Karpas-422 (cell line): ENCODE data around the gene CAPN12. TPM values are rescaled to one million over a fixed set of nuclear protein-coding genes. Genes with fewer than 3 reads are reported as not detected.

Experiments used
- DNase-seq: peaks from one replicate; pipeline ENCODE4 v3.0.0-alpha.2; 2015
- H2AFZ ChIP-seq: fragments of 200-600 bp; sonication (generic); 2 replicates; pipeline ENCODE4 v1.6.1; 2014; ENCODE audit warnings: antibody characterized with exemption, low read length, mixed read lengths
- H3K27ac ChIP-seq: fragments of 200-600 bp; sonication (generic); 2 replicates; pipeline ENCODE4 v1.5.1; 2014; ENCODE audit warnings: mild to moderate bottlenecking, low read length, moderate library complexity
- H3K27me3 ChIP-seq: fragments of 200-600 bp; sonication (generic); 2 replicates; pipeline ENCODE4 v1.6.1; 2014; ENCODE audit warnings: low read length, mixed read lengths
- H3K36me3 ChIP-seq: fragments of 200-600 bp; sonication (generic); 2 replicates; pipeline ENCODE4 v1.6.1; 2014; ENCODE audit warnings: low read length, mixed read lengths; ENCODE audit not compliant: insufficient read depth
- H3K4me1 ChIP-seq: fragments of 200-600 bp; sonication (generic); 2 replicates; pipeline ENCODE4 v1.6.1; 2014; ENCODE audit warnings: mild to moderate bottlenecking, low read length, mixed read lengths
- H3K4me2 ChIP-seq: fragments of 200-600 bp; sonication (generic); 2 replicates; pipeline ENCODE4 v1.6.1; 2014; ENCODE audit warnings: low read length, low read depth, mild to moderate bottlenecking; ENCODE audit not compliant: poor library complexity, severe bottlenecking
- H3K4me3 ChIP-seq: fragments of 200-600 bp; sonication (generic); 2 replicates; pipeline ENCODE4 v1.5.1; 2014; ENCODE audit warnings: mild to moderate bottlenecking, antibody characterized with exemption, low read length, mixed read lengths
- H3K79me2 ChIP-seq: fragments of 200-600 bp; sonication (generic); 2 replicates; pipeline ENCODE4 v1.6.1; 2014; ENCODE audit warnings: mild to moderate bottlenecking, low read length, mixed read lengths
- H3K9ac ChIP-seq: fragments of 200-600 bp; sonication (generic); 2 replicates; pipeline ENCODE4 v1.6.0; 2014; ENCODE audit warnings: low read length
- H3K9me2 ChIP-seq: fragments of 200-600 bp; sonication (generic), shearing (Covaris generic); replicated peaks from 2 replicates; pipeline ENCODE4 v1.6.0; 2014; ENCODE audit warnings: mild to moderate bottlenecking, low read length, moderate library complexity; ENCODE audit not compliant: insufficient read depth
- H3K9me3 ChIP-seq: fragments of 300-700, 200-600 bp; sonication (generic); 2 replicates; pipeline ENCODE4 v1.6.1; 2014; ENCODE audit warnings: low read length, mixed read lengths
- H4K20me1 ChIP-seq: fragments of 200-600 bp; sonication (generic); 2 replicates; pipeline ENCODE4 v1.6.1; 2014; ENCODE audit warnings: mild to moderate bottlenecking, antibody characterized with exemption, low read length, low read depth; ENCODE audit not compliant: insufficient read depth
- total RNA-seq: library from RNA; depleted of rRNA; stranded (reverse); fragments of >200 nt; shearing (Covaris generic); gene quantifications from 2 replicates; pipeline ENCODE4 v1.2.3, GENCODE V29; 2014; ENCODE audit warnings: low replicate concordance

The CAPN12 gene
- total RNA-seq, 1 experiment from 2014 or later: not detected

- no peaks in the 10 kb centered on the region for H3K9me3 ChIP-seq
- H3K27me3 ChIP-seq: no peaks in the 10 kb centered on the region
- H3K36me3 ChIP-seq: peaks cover 10% of the 10 kb centered on the region
- H4K20me1 ChIP-seq: no peaks in the 10 kb centered on the region
- no peak for DNase-seq
- H3K4me1 ChIP-seq: no peaks in the 10 kb centered on the region; the same call in 1 of the 2 replicates
- H3K27ac ChIP-seq: peak overlapping the region; percentile 19; the same call in 1 of the 2 replicates
- H3K9ac ChIP-seq: no peak overlapping the region
- no peak overlapping the region for H2AFZ ChIP-seq
- no peak overlapping the region for H3K4me2 ChIP-seq
- H3K79me2 ChIP-seq: no peaks in the 10 kb centered on the region
- no peaks in the 10 kb centered on the region for H3K9me2 ChIP-seq
- H3K4me3 ChIP-seq: no peak overlapping the region
Measured at GRCh38 chr19:38733493-38734175, 10.6 kb downstream of the CAPN12 start.

DNA sequence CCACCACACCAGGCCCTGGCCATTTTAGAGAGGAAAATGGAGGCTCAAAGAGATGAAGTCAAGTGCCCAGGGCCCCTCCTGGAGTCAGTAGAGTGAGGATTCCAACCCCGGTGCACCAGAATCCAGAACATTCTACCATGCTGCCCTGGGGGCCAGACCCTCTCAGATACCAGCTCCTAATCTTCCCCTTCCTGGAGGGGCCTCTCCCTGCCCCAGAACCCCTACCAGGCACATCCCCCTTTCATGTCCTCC is 11.1 kb downstream of the CAPN12 start:
- H3K9me2 ChIP-seq: no peaks in the 10 kb centered on the region
- no peaks in the 10 kb centered on the region for H3K27me3 ChIP-seq
- peaks cover 10% of the 10 kb centered on the region for H3K36me3 ChIP-seq
- H3K4me3 ChIP-seq: no peak overlapping the region
- H3K4me2 ChIP-seq: no peak overlapping the region
- no peaks in the 10 kb centered on the region for H4K20me1 ChIP-seq
- H3K9ac ChIP-seq: no peak overlapping the region
- DNase-seq: no peak
- H3K79me2 ChIP-seq: no peaks in the 10 kb centered on the region
- no peak overlapping the region for H3K27ac ChIP-seq
- no peak overlapping the region for H2AFZ ChIP-seq
- H3K9me3 ChIP-seq: no peaks in the 10 kb centered on the region
- no peaks in the 10 kb centered on the region; the same call in 1 of the 2 replicates for H3K4me1 ChIP-seq

DNA sequence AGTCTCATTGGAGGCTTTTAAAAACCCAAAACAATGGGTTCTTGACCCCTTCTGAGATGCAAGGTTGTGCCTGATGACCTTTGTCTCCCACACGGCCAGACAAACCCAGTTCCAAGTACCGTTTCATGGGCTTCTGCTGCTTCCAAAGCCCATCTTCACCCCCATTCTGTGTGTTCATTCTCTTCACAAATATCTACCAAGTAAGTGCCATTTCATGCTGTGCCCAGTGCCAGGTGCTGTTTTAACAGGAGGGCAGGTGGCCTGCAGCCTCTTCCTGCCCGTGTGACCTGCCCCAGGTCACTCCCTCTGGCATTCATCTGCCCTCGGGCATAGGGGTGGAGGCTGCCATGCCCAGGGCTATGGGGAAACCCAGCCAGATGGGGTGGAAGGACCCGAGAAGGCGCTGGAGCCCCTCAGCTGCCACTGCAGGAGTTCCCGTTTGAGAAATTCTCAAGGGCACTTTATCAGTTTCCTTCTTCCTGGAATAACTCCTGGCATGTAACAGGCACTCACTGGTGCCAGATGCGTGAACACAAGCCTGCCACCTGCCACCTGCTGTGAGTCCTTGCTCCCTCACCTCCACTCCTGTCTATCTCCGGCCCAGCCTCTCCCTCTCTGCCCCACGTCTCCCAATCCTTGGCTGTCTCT is 12.5 kb downstream of the CAPN12 start:
- Histone ChIP-seq H2AFZ (no peak overlapping the region), H3K27me3 (no peaks in the 10 kb centered on the region), H3K9me2 (no peaks in the 10 kb centered on the region), H4K20me1 (no peaks in the 10 kb centered on the region), H3K36me3 (peaks cover 10% of the 10 kb centered on the region), H3K79me2 (no peaks in the 10 kb centered on the region), H3K4me2 (no peak overlapping the region), H3K4me3 (no peak overlapping the region), H3K4me1 (no peaks in the 10 kb centered on the region; the same call in 1 of the 2 replicates), H3K9ac (no peak overlapping the region), H3K27ac (no peak overlapping the region), H3K9me3 (no peaks in the 10 kb centered on the region)
- no peak for DNase-seq

DNA sequence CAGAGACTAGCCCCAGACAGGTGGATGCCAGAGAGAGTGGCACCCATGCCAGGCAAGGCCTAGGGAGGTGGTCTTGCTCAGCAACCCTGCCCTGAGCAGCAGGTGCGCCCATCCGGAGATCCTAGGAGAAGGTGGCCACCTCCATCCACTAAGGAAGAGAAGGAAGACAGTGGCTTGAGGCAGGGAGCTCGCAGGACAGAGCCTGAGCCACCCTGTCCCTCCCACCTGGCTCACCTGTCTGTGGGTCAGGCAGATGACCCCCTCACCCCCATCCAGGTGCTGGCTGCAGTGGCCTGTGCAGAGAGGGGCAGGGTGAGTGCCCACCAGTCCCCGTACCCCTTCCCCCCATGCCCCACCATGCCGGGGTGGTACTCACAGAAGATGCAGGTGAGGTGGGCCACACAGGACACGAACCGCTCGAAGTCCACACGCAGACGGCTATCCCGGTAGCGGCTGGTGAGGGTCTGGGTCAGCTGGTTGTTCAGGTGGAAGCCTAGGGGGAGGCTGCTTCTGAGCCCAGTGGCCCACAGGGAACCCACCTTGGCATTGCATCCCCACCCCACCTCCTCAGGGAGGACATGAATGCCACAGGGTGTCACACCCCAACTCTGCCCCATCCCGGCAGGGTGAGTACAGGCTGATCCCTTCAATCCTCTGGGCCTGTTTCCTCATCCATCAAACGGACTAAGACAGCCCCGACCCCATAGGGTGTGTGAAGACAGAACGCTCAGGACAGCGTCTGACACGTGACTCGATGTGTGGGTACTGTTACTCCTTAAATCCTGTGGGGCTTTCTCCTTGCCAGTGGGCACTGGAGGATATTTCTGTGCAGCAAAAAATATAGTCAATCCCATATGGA is 13.3 kb downstream of the CAPN12 start:
- no peaks in the 10 kb centered on the region for H3K79me2 ChIP-seq
- no peak overlapping the region for H3K4me3 ChIP-seq
- H3K9me3 ChIP-seq: no peaks in the 10 kb centered on the region
- H2AFZ ChIP-seq: no peak overlapping the region
- H3K4me1 ChIP-seq: no peaks in the 10 kb centered on the region; the same call in 1 of the 2 replicates
- no peaks in the 10 kb centered on the region for H4K20me1 ChIP-seq
- no peaks in the 10 kb centered on the region for H3K27me3 ChIP-seq
- H3K9me2 ChIP-seq: no peaks in the 10 kb centered on the region
- H3K9ac ChIP-seq: no peak overlapping the region
- H3K27ac ChIP-seq: no peak overlapping the region
- no peak overlapping the region for H3K4me2 ChIP-seq
- no peak for DNase-seq
- H3K36me3 ChIP-seq: peaks cover 10% of the 10 kb centered on the region

GRCh38 chr19:38730470-38730730 is 13.9 kb downstream of the CAPN12 start:
- H3K9ac ChIP-seq: no peak overlapping the region
- no peaks in the 10 kb centered on the region for H3K27me3 ChIP-seq
- no peak for DNase-seq
- no peak overlapping the region for H3K4me3 ChIP-seq
- H4K20me1 ChIP-seq: no peaks in the 10 kb centered on the region
- no peak overlapping the region for H3K4me2 ChIP-seq
- no peaks in the 10 kb centered on the region; the same call in 1 of the 2 replicates for H3K4me1 ChIP-seq
- H3K79me2 ChIP-seq: no peaks in the 10 kb centered on the region
- H3K9me2 ChIP-seq: no peaks in the 10 kb centered on the region
- H2AFZ ChIP-seq: no peak overlapping the region
- no peaks in the 10 kb centered on the region for H3K9me3 ChIP-seq
- H3K27ac ChIP-seq: no peak overlapping the region
- peaks cover 10% of the 10 kb centered on the region for H3K36me3 ChIP-seq

DNA sequence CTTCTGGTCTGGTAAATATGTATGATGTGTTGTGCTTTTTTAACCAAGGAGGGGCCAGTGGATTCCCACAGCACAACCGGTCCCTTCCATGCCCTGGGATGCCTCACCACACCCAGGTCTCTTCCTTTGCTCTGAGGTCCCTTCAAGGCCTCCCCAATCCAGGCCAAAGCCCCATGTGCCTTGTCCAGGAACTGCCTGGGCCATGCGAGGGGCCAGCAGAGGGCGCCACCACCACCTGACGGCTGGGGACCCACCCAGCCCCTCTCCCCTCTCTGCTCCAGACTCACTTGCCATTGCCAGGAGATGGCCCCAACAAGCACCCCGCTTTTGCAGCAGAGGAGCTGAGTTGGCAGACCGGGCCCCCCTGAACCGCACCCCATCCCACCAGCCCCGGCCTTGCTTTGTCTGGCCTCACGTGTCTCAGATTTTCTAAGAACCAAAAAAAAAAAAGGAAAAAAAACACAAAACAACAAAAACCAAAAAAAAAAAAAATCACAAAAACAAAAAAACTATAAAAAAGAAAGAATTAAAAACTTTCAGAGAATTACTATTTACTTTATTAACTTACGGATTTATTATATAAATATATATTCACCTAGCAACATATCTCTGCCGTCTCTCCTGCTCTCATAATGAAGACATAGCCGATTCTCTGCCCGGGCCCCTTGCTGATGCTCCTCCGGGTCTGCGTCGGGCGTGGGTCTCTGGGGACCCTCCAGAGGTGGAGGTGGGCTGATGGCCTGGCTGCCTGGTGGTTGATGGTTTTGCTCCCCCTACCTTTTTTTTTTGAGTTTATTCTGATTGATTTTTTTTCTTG is 14.4 kb downstream of the CAPN12 start:
- Histone ChIP-seq H3K9me2 (no peaks in the 10 kb centered on the region), H3K36me3 (peaks cover 10% of the 10 kb centered on the region), H3K4me1 (no peaks in the 10 kb centered on the region; the same call in 1 of the 2 replicates), H3K27me3 (no peaks in the 10 kb centered on the region), H3K9me3 (no peaks in the 10 kb centered on the region), H4K20me1 (no peaks in the 10 kb centered on the region), H3K27ac (no peak overlapping the region), H3K9ac (no peak overlapping the region), H3K4me3 (no peak overlapping the region), H3K4me2 (no peak overlapping the region), H3K79me2 (no peaks in the 10 kb centered on the region), H2AFZ (no peak overlapping the region)
- peak; percentile 91 for DNase-seq

GRCh38 chr19:38728752-38729541 is 15.3 kb downstream of the CAPN12 start:
- no peaks in the 10 kb centered on the region for H4K20me1 ChIP-seq
- no peak overlapping the region for H3K4me3 ChIP-seq
- no peaks in the 10 kb centered on the region for H3K9me2 ChIP-seq
- no peaks in the 10 kb centered on the region for H3K9me3 ChIP-seq
- H3K4me1 ChIP-seq: no peaks in the 10 kb centered on the region; the same call in 1 of the 2 replicates
- DNase-seq: no peak
- H3K9ac ChIP-seq: no peak overlapping the region
- H3K4me2 ChIP-seq: no peak overlapping the region
- peaks cover 10% of the 10 kb centered on the region for H3K36me3 ChIP-seq
- no peak overlapping the region for H2AFZ ChIP-seq
- H3K79me2 ChIP-seq: no peaks in the 10 kb centered on the region
- H3K27ac ChIP-seq: no peak overlapping the region
- no peaks in the 10 kb centered on the region for H3K27me3 ChIP-seq
